Measurements from ENCODE around the gene TAPT1. TPM values are rescaled to one million over a fixed set of nuclear protein-coding genes. Genes with fewer than 3 reads are reported as not detected.

The TAPT1 gene
- polyA plus RNA-seq, 1 experiment: 11.5 TPM

GRCh38 chr4:16118090-16118489, 108.2 kb downstream of the TAPT1 start:
- CTCF ChIA-PET: no interaction called here
- H3K4me3 ChIP-seq (ENCODE audit: low read depth, low read length): no peak overlapping the region
- no peak overlapping the region for H3K27ac ChIP-seq (ENCODE audit: low read depth, low read length)
- peaks cover 13% of the 10 kb centered on the region for H3K27me3 ChIP-seq (ENCODE audit: control insufficient read depth, insufficient read depth, low read length)
- no peaks in the 10 kb centered on the region for H3K9me3 ChIP-seq (ENCODE audit: control insufficient read depth, insufficient read depth, low read length)
- no peak for TF ChIP-seq CTCF (IDR thresholded peaks at IDR 0.05; ENCODE audit: low read depth, low read length)
- POLR2A ChIA-PET: no interaction called here
- DNase-seq (ENCODE audit: low read depth, low spot score): no peak

GRCh38 chr4:16117164-16117563, 109.1 kb downstream of the TAPT1 start:
- TF ChIP-seq CTCF (IDR thresholded peaks at IDR 0.05; ENCODE audit: low read depth, low read length): no peak
- ChIA-PET POLR2A (no interaction called here), CTCF (no interaction called here)
- no peak for DNase-seq (ENCODE audit: low read depth, low spot score)
- no peak overlapping the region for H3K27ac ChIP-seq (ENCODE audit: low read depth, low read length)
- H3K4me3 ChIP-seq (ENCODE audit: low read depth, low read length): no peak overlapping the region
- H3K9me3 ChIP-seq (ENCODE audit: control insufficient read depth, insufficient read depth, low read length): no peaks in the 10 kb centered on the region
- H3K27me3 ChIP-seq (ENCODE audit: control insufficient read depth, insufficient read depth, low read length): peaks cover 10% of the 10 kb centered on the region

- Histone ChIP-seq H3K27ac (ENCODE audit: low read depth, low read length) (no peak overlapping the region), H3K9me3 (ENCODE audit: control insufficient read depth, insufficient read depth, low read length) (no peaks in the 10 kb centered on the region), H3K4me3 (ENCODE audit: low read depth, low read length) (no peak overlapping the region), H3K27me3 (ENCODE audit: control insufficient read depth, insufficient read depth, low read length) (peaks cover 10% of the 10 kb centered on the region)
- TF ChIP-seq CTCF (IDR thresholded peaks at IDR 0.05; ENCODE audit: low read depth, low read length): no peak
- no peak for DNase-seq (ENCODE audit: low read depth, low spot score)
- POLR2A ChIA-PET: no interaction called here
- CTCF ChIA-PET: no interaction called here
These were observed 109.7 kb downstream of the TAPT1 start for GRCh38 chr4:16116493-16116990.

- Histone ChIP-seq H3K4me3 (ENCODE audit: low read depth, low read length) (no peak overlapping the region), H3K9me3 (ENCODE audit: control insufficient read depth, insufficient read depth, low read length) (no peaks in the 10 kb centered on the region), H3K27ac (ENCODE audit: low read depth, low read length) (no peak overlapping the region), H3K27me3 (ENCODE audit: control insufficient read depth, insufficient read depth, low read length) (peaks cover 10% of the 10 kb centered on the region)
- no peak for DNase-seq (ENCODE audit: low read depth, low spot score)
- CTCF ChIA-PET: no interaction called here
- POLR2A ChIA-PET: no interaction called here
- no peak for TF ChIP-seq CTCF (IDR thresholded peaks at IDR 0.05; ENCODE audit: low read depth, low read length)
These were observed 110.3 kb downstream of the TAPT1 start for GRCh38 chr4:16116019-16116418.

- TF ChIP-seq CTCF (IDR thresholded peaks at IDR 0.05; ENCODE audit: low read depth, low read length): no peak
- POLR2A ChIA-PET: no interaction called here
- DNase-seq (ENCODE audit: low read depth, low spot score): no peak
- H3K27me3 ChIP-seq (ENCODE audit: control insufficient read depth, insufficient read depth, low read length): peaks cover 13% of the 10 kb centered on the region
- CTCF ChIA-PET: no interaction called here
- no peak overlapping the region for H3K27ac ChIP-seq (ENCODE audit: low read depth, low read length)
- no peaks in the 10 kb centered on the region for H3K9me3 ChIP-seq (ENCODE audit: control insufficient read depth, insufficient read depth, low read length)
- no peak overlapping the region for H3K4me3 ChIP-seq (ENCODE audit: low read depth, low read length)
These were observed 111.7 kb downstream of the TAPT1 start for GRCh38 chr4:16114546-16114945.

All from AG04450 (cell line).